ENCODE measurements around the gene PTGDS.
A peak's percentile ranks its signal among the peaks of the same experiment; 100 is the strongest.

The PTGDS gene

GRCh38 chr9:136977223-136977622 is at the start of gene PTGDS:
TSS of gene PTGDS (plus strand) at chr9:136977504. CDS start at chr9:136977579, 75 bp downstream.
- Mint-ChIP-seq H3K4me3 (peak within 1 kb of the TSS; percentile 26), H3K4me1 (peaks cover 7% of the 10 kb centered on the region), H3K9me3 (no peaks in the 10 kb centered on the region), H3K27ac (no peak within 1 kb of the TSS), H3K36me3 (no peaks in the 10 kb centered on the region), H3K27me3 (no peaks in the 10 kb centered on the region)

- Mint-ChIP-seq H3K4me3 (no peak overlapping the region), H3K4me1 (peaks cover 14% of the 10 kb centered on the region), H3K36me3 (peaks cover 4% of the 10 kb centered on the region), H3K27me3 (no peaks in the 10 kb centered on the region), H3K27ac (no peak overlapping the region), H3K9me3 (no peaks in the 10 kb centered on the region)
Observed at GRCh38 chr9:136928591-136928990, 48.7 kb upstream of the PTGDS start.

- Mint-ChIP-seq H3K9me3 (no peaks in the 10 kb centered on the region), H3K4me1 (peaks cover 14% of the 10 kb centered on the region), H3K27me3 (no peaks in the 10 kb centered on the region), H3K36me3 (peaks cover 4% of the 10 kb centered on the region), H3K27ac (peak overlapping the region; percentile 59), H3K4me3 (no peak overlapping the region)
Observed at GRCh38 chr9:136930014-136930413, 47.3 kb upstream of the PTGDS start.

GRCh38 chr9:136931611-136932130 is 45.6 kb upstream of the PTGDS start:
- Mint-ChIP-seq H3K27me3 (no peaks in the 10 kb centered on the region), H3K4me1 (peaks cover 14% of the 10 kb centered on the region), H3K9me3 (no peaks in the 10 kb centered on the region), H3K4me3 (no peak overlapping the region), H3K27ac (peak overlapping the region; percentile 89), H3K36me3 (peaks cover 4% of the 10 kb centered on the region)

GRCh38 chr9:136934277-136934676 is 43.0 kb upstream of the PTGDS start:
- Mint-ChIP-seq H3K4me3 (no peak overlapping the region), H3K27me3 (no peaks in the 10 kb centered on the region), H3K36me3 (peaks cover 11% of the 10 kb centered on the region), H3K27ac (no peak overlapping the region), H3K9me3 (no peaks in the 10 kb centered on the region), H3K4me1 (peaks cover 14% of the 10 kb centered on the region)

GRCh38 chr9:136935651-136936050 is 41.7 kb upstream of the PTGDS start:
- H3K9me3 Mint-ChIP-seq = no peaks in the 10 kb centered on the region
- H3K27ac Mint-ChIP-seq = no peak overlapping the region
- H3K27me3 Mint-ChIP-seq = no peaks in the 10 kb centered on the region
- H3K4me1 Mint-ChIP-seq = peaks cover 14% of the 10 kb centered on the region
- no peak overlapping the region for H3K4me3 Mint-ChIP-seq
- H3K36me3 Mint-ChIP-seq = peaks cover 11% of the 10 kb centered on the region

GRCh38 chr9:136936645-136937170 is 40.6 kb upstream of the PTGDS start:
- H3K27me3 Mint-ChIP-seq = no peaks in the 10 kb centered on the region
- no peak overlapping the region for H3K27ac Mint-ChIP-seq
- H3K9me3 Mint-ChIP-seq = no peaks in the 10 kb centered on the region
- no peak overlapping the region for H3K4me3 Mint-ChIP-seq
- peaks cover 13% of the 10 kb centered on the region for H3K4me1 Mint-ChIP-seq
- peaks cover 11% of the 10 kb centered on the region for H3K36me3 Mint-ChIP-seq

GRCh38 chr9:136937186-136938001 is 39.9 kb upstream of the PTGDS start:
- H3K27me3 Mint-ChIP-seq = no peaks in the 10 kb centered on the region
- no peaks in the 10 kb centered on the region for H3K9me3 Mint-ChIP-seq
- H3K36me3 Mint-ChIP-seq = peaks cover 8% of the 10 kb centered on the region
- peaks cover 7% of the 10 kb centered on the region for H3K4me1 Mint-ChIP-seq
- no peak overlapping the region for H3K27ac Mint-ChIP-seq
- no peak overlapping the region for H3K4me3 Mint-ChIP-seq

- Mint-ChIP-seq H3K9me3 (no peaks in the 10 kb centered on the region), H3K27ac (no peak overlapping the region), H3K4me1 (peaks cover 5% of the 10 kb centered on the region), H3K4me3 (no peak overlapping the region), H3K36me3 (peaks cover 8% of the 10 kb centered on the region), H3K27me3 (no peaks in the 10 kb centered on the region)
Observed at GRCh38 chr9:136939431-136939995, 37.8 kb upstream of the PTGDS start.

- H3K27ac Mint-ChIP-seq = no peak overlapping the region
- H3K4me3 Mint-ChIP-seq = no peak overlapping the region
- peaks cover 9% of the 10 kb centered on the region for H3K4me1 Mint-ChIP-seq
- no peaks in the 10 kb centered on the region for H3K27me3 Mint-ChIP-seq
- H3K36me3 Mint-ChIP-seq = peaks cover 8% of the 10 kb centered on the region
- no peaks in the 10 kb centered on the region for H3K9me3 Mint-ChIP-seq
Observed at GRCh38 chr9:136939996-136940525, 37.2 kb upstream of the PTGDS start.

GRCh38 chr9:136940526-136941230 is 36.6 kb upstream of the PTGDS start:
- H3K36me3 Mint-ChIP-seq = peaks cover 8% of the 10 kb centered on the region
- no peak overlapping the region for H3K27ac Mint-ChIP-seq
- no peak overlapping the region for H3K4me3 Mint-ChIP-seq
- no peaks in the 10 kb centered on the region for H3K27me3 Mint-ChIP-seq
- H3K9me3 Mint-ChIP-seq = no peaks in the 10 kb centered on the region
- H3K4me1 Mint-ChIP-seq = peaks cover 9% of the 10 kb centered on the region

- H3K4me1 Mint-ChIP-seq = peaks cover 9% of the 10 kb centered on the region
- H3K9me3 Mint-ChIP-seq = no peaks in the 10 kb centered on the region
- peaks cover 8% of the 10 kb centered on the region for H3K36me3 Mint-ChIP-seq
- no peak overlapping the region for H3K4me3 Mint-ChIP-seq
- no peaks in the 10 kb centered on the region for H3K27me3 Mint-ChIP-seq
- no peak overlapping the region for H3K27ac Mint-ChIP-seq
Observed at GRCh38 chr9:136941231-136942111, 35.8 kb upstream of the PTGDS start.

GRCh38 chr9:136942112-136942880 is 35.0 kb upstream of the PTGDS start:
- Mint-ChIP-seq H3K27ac (no peak overlapping the region), H3K4me1 (peaks cover 9% of the 10 kb centered on the region), H3K9me3 (no peaks in the 10 kb centered on the region), H3K27me3 (no peaks in the 10 kb centered on the region), H3K4me3 (peak overlapping the region; percentile 23), H3K36me3 (peaks cover 8% of the 10 kb centered on the region)

- peak overlapping the region; percentile 23 for H3K4me3 Mint-ChIP-seq
- H3K27me3 Mint-ChIP-seq = no peaks in the 10 kb centered on the region
- H3K36me3 Mint-ChIP-seq = peaks cover 8% of the 10 kb centered on the region
- peaks cover 9% of the 10 kb centered on the region for H3K4me1 Mint-ChIP-seq
- no peak overlapping the region for H3K27ac Mint-ChIP-seq
- H3K9me3 Mint-ChIP-seq = no peaks in the 10 kb centered on the region
Observed at GRCh38 chr9:136942881-136943230, 34.4 kb upstream of the PTGDS start.

Measured in activated naive CD4-positive, alpha-beta T cell treated with anti-CD3 and anti-CD28 coated beads, Interleukin-2, amount 50 U/mL, for 24 hours (primary cell).